B cell (primary cell): ENCODE data around the gene RNF34. TPM values are rescaled to one million over a fixed set of nuclear protein-coding genes. Genes with fewer than 3 reads are reported as not detected.

ENCODE experiments used
- ATAC-seq: fragments of 200-7000 bp; cut with Tn5 transposase; one replicate; pipeline ENCODE4 v1.10.0; 2021; ENCODE audit warnings: low read depth, mild to moderate bottlenecking, moderate number of reproducible peaks, moderate library complexity
- CTCF ChIA-PET: fragments of 350-600 bp; sonication (Branson Sonifier 250); formaldehyde crosslinking; loops from one replicate; lab custom pipeline; 2021; ENCODE audit warnings: antibody characterized with exemption, inconsistent platforms; lab: Charles Lee
- POLR2A ChIA-PET: fragments of 350-600 bp; sonication (Branson Sonifier 250); formaldehyde crosslinking; loops from one replicate; lab custom pipeline; 2021; ENCODE audit warnings: antibody characterized with exemption; lab: Charles Lee
- DNase-seq: peaks from one replicate; pipeline ENCODE4 v3.0.0; 2013
- H2AFZ ChIP-seq: 2 replicates; pipeline ENCODE4 v1.6.1; 2012; ENCODE audit warnings: mild to moderate bottlenecking, low read depth, low read length; ENCODE audit not compliant: insufficient read depth, poor library complexity, severe bottlenecking
- H3K27ac ChIP-seq, 2 donors: 1 replicate in 1 of 2; 2 replicates in 1 of 2; pipeline ENCODE4 v1.5.1; 2012 to 2013; ENCODE audit warnings: low read length in 2 of 2, mild to moderate bottlenecking in 2 of 2, moderate library complexity in 1 of 2
- H3K27me3 ChIP-seq, 4 experiments: fragments of 200-600 bp in 1 of 4; sonication (generic) in 1 of 4; replicated peaks in 1 of 4; 1 replicate in 2 of 4; 2 replicates in 2 of 4; pipeline versions ENCODE4 v1.6.1 to v1.7.0; 2013 to 2016; ENCODE audit warnings: low read length in 3 of 4, mild to moderate bottlenecking in 2 of 4, mixed read lengths in 1 of 4, moderate library complexity in 1 of 4; ENCODE audit not compliant: insufficient read depth in 4 of 4, control insufficient read depth in 3 of 4; ENCODE audit errors: control extremely low read depth in 1 of 4
- H3K36me3 ChIP-seq, 2 experiments: replicated peaks in 1 of 2; 1 replicate in 1 of 2; 2 replicates in 1 of 2; pipeline versions ENCODE4 v1.6.1 to v1.7.1; 2013; ENCODE audit warnings: low read length in 1 of 2; ENCODE audit not compliant: insufficient read depth in 2 of 2, control insufficient read depth in 1 of 2; ENCODE audit errors: control extremely low read depth in 1 of 2, extremely low read depth in 1 of 2
- H3K4me1 ChIP-seq, 2 donors: fragments of 200-600 bp in 1 of 2; sonication (generic) in 1 of 2; 1 replicate in 1 of 2; 2 replicates in 1 of 2; pipeline versions ENCODE4 v1.5.1 to v1.6.1; 2013 to 2017; ENCODE audit warnings: low read length in 2 of 2; ENCODE audit not compliant: control insufficient read depth in 2 of 2, insufficient read depth in 2 of 2
- H3K4me2 ChIP-seq: replicated peaks from 2 replicates; pipeline ENCODE3; 2012; ENCODE audit warnings: mild to moderate bottlenecking, low read depth, low read length; ENCODE audit not compliant: poor library complexity, severe bottlenecking
- H3K4me3 ChIP-seq, 5 experiments: fragments of 200-600 bp in 1 of 5; sonication (generic) in 1 of 5; 1 replicate in 3 of 5; 2 replicates in 2 of 5; pipeline versions ENCODE4 v1.5.1 to v1.7.0; 2011 to 2016; ENCODE audit warnings: low read length in 4 of 5, mild to moderate bottlenecking in 4 of 5, low read depth in 2 of 5, control low read depth in 1 of 5, moderate library complexity in 1 of 5; ENCODE audit not compliant: insufficient read depth in 1 of 5; ENCODE audit errors: control extremely low read depth in 1 of 5, extremely low read depth in 1 of 5
- H3K79me2 ChIP-seq: fragments of 200-600 bp; sonication (generic); one replicate; pipeline ENCODE4 v1.6.0; 2016; ENCODE audit warnings: low read length; ENCODE audit not compliant: control insufficient read depth, insufficient read depth
- H3K9ac ChIP-seq: fragments of 200-600 bp; sonication (generic); 2 replicates; pipeline ENCODE4 v1.6.1; 2017; ENCODE audit warnings: mild to moderate bottlenecking, low read length, moderate library complexity
- H3K9me3 ChIP-seq, 3 donors: one replicate each; pipeline versions ENCODE4 v1.6.1 to v1.7.1; 2013; ENCODE audit warnings: low read length in 2 of 3; ENCODE audit not compliant: control insufficient read depth in 2 of 3, insufficient read depth in 1 of 3; ENCODE audit errors: control extremely low read depth in 1 of 3
- H4K20me1 ChIP-seq: 2 replicates; pipeline ENCODE4 v1.6.0; 2012; ENCODE audit warnings: mild to moderate bottlenecking, low read length; ENCODE audit not compliant: insufficient read depth, control insufficient read depth, poor library complexity, severe bottlenecking
- H3K27ac Mint-ChIP-seq: one replicate; pipeline ENCODE4 v1.8.0; 2021; ENCODE audit warnings: mixed read lengths
- H3K27me3 Mint-ChIP-seq: one replicate; pipeline ENCODE4 v1.8.0; 2021; ENCODE audit warnings: mixed read lengths
- H3K4me1 Mint-ChIP-seq: one replicate; pipeline ENCODE4 v1.8.0; 2021; ENCODE audit warnings: mixed read lengths
- H3K4me3 Mint-ChIP-seq: one replicate; pipeline ENCODE4 v1.8.0; 2021; ENCODE audit warnings: mixed read lengths
- H3K9me3 Mint-ChIP-seq: one replicate; pipeline ENCODE4 v1.8.0; 2022; ENCODE audit warnings: mixed read lengths; ENCODE audit not compliant: insufficient read depth
- CTCF ChIP-seq: fragments of 200-600 bp; IDR thresholded peaks from one replicate; pipeline ENCODE4 v1.8.0; 2022; ENCODE audit warnings: antibody characterized with exemption, mild to moderate bottlenecking
- EZH2 ChIP-seq: IDR thresholded peaks from 2 replicates; pipeline ENCODE4 v1.6.1; 2012; ENCODE audit warnings: borderline replicate concordance, low read depth, mild to moderate bottlenecking, moderate library complexity, low read length; ENCODE audit not compliant: insufficient read depth, poor library complexity, severe bottlenecking
- WGBS: methylation state at CpG from one replicate; pipeline ENCODE4 v1.1.5; 2013; ENCODE audit warnings: missing lambda C conversion rate; ENCODE audit not compliant: insufficient coverage; 5-methylcytosine and 5-hydroxymethylcytosine counted together
- intact Hi-C: fragments of 100-400 bp; cut with micrococcal nuclease; formaldehyde crosslinking; loops from one replicate; pipeline ENCODE4 v1.10.0; 2022
- polyA plus RNA-seq: library from polyadenylated mRNA; depleted of rRNA; stranded (reverse); fragments of >200 nt; gene quantifications from 2 replicates; pipeline ENCODE4 v1.2.3, GENCODE V29; 2012
- total RNA-seq, 2 donors: library from RNA; stranded (reverse); fragments of 120-200 nt in 1 of 2; gene quantifications; 1 replicate in 1 of 2; 2 replicates in 1 of 2; pipeline versions ENCODE4 v1.2.3 to v1.2.4, GENCODE V29; 2013 to 2022

Gene RNF34
- total and polyA plus RNA-seq, 2 donors (not counting 1 experiment from before 2014, with no cell fraction given): 24.9 to 86.7 TPM

- Histone ChIP-seq H3K4me2 (no peak overlapping the region), H3K27me3 (no peaks in the 10 kb centered on the region), H3K79me2 (peaks cover 71% of the 10 kb centered on the region), H3K4me3 (no peak overlapping the region), H4K20me1 (peaks cover 32% of the 10 kb centered on the region), H2AFZ (no peak overlapping the region), H3K9ac (no peak overlapping the region), H3K27ac (no peak overlapping the region), H3K9me3 (no peaks in the 10 kb centered on the region), H3K4me1 (no peaks in the 10 kb centered on the region), H3K36me3 (peaks cover 1 to 32% of the 10 kb centered on the region in 2 experiments)
- Mint-ChIP-seq H3K9me3 (no peaks in the 10 kb centered on the region), H3K27ac (no peak overlapping the region), H3K4me1 (peaks cover 5% of the 10 kb centered on the region), H3K27me3 (no peaks in the 10 kb centered on the region), H3K4me3 (no peak overlapping the region)
- no peak for ATAC-seq
- intact Hi-C loops: no loop called here
- no CpG with 5 or more reads among the region's 1 CpG for WGBS
- POLR2A ChIA-PET: no interaction called here
- TF ChIP-seq EZH2 (no peak), CTCF (no peak)
- CTCF ChIA-PET: interaction anchor here (1.1 to 1.2 kb wide), 2 partner anchors 28 to 29 kb away, joined by 3 to 5 read pairs; no protein-coding TSS in a partner anchor
- DNase-seq: no peak
These were observed 14.0 kb downstream of the RNF34 start for GRCh38 chr12:121413917-121414316.

GRCh38 chr12:121417847-121418246 is 17.9 kb downstream of the RNF34 start:
- no peak overlapping the region for H3K27ac Mint-ChIP-seq
- Histone ChIP-seq H3K4me3 (no peak overlapping the region), H3K9me3 (no peaks in the 10 kb centered on the region), H3K27ac (no peak overlapping the region), H3K4me1 (no peaks in the 10 kb centered on the region), H3K79me2 (peaks cover 45% of the 10 kb centered on the region), H3K4me2 (no peak overlapping the region), H3K27me3 (no peaks in the 10 kb centered on the region), H3K9ac (no peak overlapping the region), H2AFZ (no peak overlapping the region), H4K20me1 (peaks cover 30% of the 10 kb centered on the region), H3K36me3 (peaks cover 1 to 66% of the 10 kb centered on the region in 2 experiments)
- ATAC-seq: no peak
- WGBS: 98% methylated on average over 5 of the region's 6 CpGs
- H3K9me3 Mint-ChIP-seq: no peaks in the 10 kb centered on the region
- no peaks in the 10 kb centered on the region for H3K27me3 Mint-ChIP-seq
- intact Hi-C loops: no loop called here
- peaks cover 5% of the 10 kb centered on the region for H3K4me1 Mint-ChIP-seq
- CTCF ChIA-PET: interaction anchor here (1.3 kb wide), 1 partner anchor 26 kb away, joined by 3 read pairs; no protein-coding TSS in a partner anchor
- no peak overlapping the region for H3K4me3 Mint-ChIP-seq
- POLR2A ChIA-PET: no interaction called here
- TF ChIP-seq EZH2: no peak
- TF ChIP-seq CTCF: no peak
- no peak for DNase-seq
